Hematopoietic multipotent progenitor cell treated with erythropoietin and hydrocortisone succinate and interleukin-3 and kit ligand, for 8 days (in vitro differentiated cells): ENCODE results near the gene LMF2.
A peak's percentile ranks its signal among the peaks of the same experiment; 100 is the strongest.
"Not testable (repeated sequence)": the region's sequence is repeated elsewhere in the genome, so short reads cannot be mapped to it uniquely, and the experiment has no call there.

Experiments
- DNase-seq: peaks from one replicate; pipeline ENCODE4 v3.0.0-alpha.2; 2015

LMF2 gene

GRCh38 chr22:50522806-50523438 is 15.4 kb upstream of the LMF2 start:
- DNase-seq: no peak

GRCh38 chr22:50522208-50522805 is 14.8 kb upstream of the LMF2 start:
- DNase-seq: no peak

- DNase-seq: no peak
These were observed 14.2 kb upstream of the LMF2 start for GRCh38 chr22:50521710-50522109.

- no peak for DNase-seq
These were observed 13.4 kb upstream of the LMF2 start for GRCh38 chr22:50520826-50521453.

GRCh38 chr22:50520184-50520583 is 12.7 kb upstream of the LMF2 start:
- DNase-seq: not testable (repeated sequence)

- DNase-seq: no peak
These were observed 11.6 kb upstream of the LMF2 start for GRCh38 chr22:50519151-50519550.

- no peak for DNase-seq
These were observed 11.1 kb upstream of the LMF2 start for GRCh38 chr22:50518606-50519005.

- no peak for DNase-seq
These were observed 10.2 kb upstream of the LMF2 start for GRCh38 chr22:50517495-50518260.

- DNase-seq: no peak
These were observed 9.4 kb upstream of the LMF2 start for GRCh38 chr22:50516891-50517290.

- no peak for DNase-seq
These were observed 8.6 kb upstream of the LMF2 start for GRCh38 chr22:50516068-50516467.

GRCh38 chr22:50513175-50513574 is 5.7 kb upstream of the LMF2 start:
- DNase-seq: no peak

- no peak for DNase-seq
These were observed 1.4 kb upstream of the LMF2 start for GRCh38 chr22:50508897-50509296.

GRCh38 chr22:50507991-50508884 is 736 bp upstream of the LMF2 start, which contains the start of gene NCAPH2:
Gene NCAPH2 (plus strand): TSS chr22:50508224. CDS start chr22:50508338, 114 bp downstream.
- DNase-seq: peak; percentile 95

- DNase-seq: no peak
These were observed 686 bp downstream of the LMF2 start for GRCh38 chr22:50506611-50507420.

- DNase-seq: no peak
These were observed 1.5 kb downstream of the LMF2 start for GRCh38 chr22:50505776-50506610.

GRCh38 chr22:50505276-50505775 is 2.2 kb downstream of the LMF2 start:
- no peak for DNase-seq

- no peak for DNase-seq
These were observed 2.9 kb downstream of the LMF2 start for GRCh38 chr22:50504369-50505211.

GRCh38 chr22:50503475-50504145 is 3.9 kb downstream of the LMF2 start:
- no peak for DNase-seq
